HG02870 (cell line): Measurements from ENCODE around the gene PCNA.

Experiments
- ATAC-seq: cut with Tn5 transposase; IDR thresholded peaks from one replicate; pipeline ENCODE4 v1.9.1; 2021; ENCODE audit warnings: mild to moderate bottlenecking, moderate library complexity; ENCODE audit not compliant: unreplicated experiment

PCNA gene

GRCh38 chr20:5067877-5068645 lies 51.7 kb downstream of the PCNA start:
- no peak for ATAC-seq

- ATAC-seq: no peak
Measured at GRCh38 chr20:5065879-5066383, 53.8 kb downstream of the PCNA start.

GRCh38 chr20:5065166-5065878 lies 54.4 kb downstream of the PCNA start:
- ATAC-seq: no peak
